Panc1 (cell line): Measurements from ENCODE around the gene NTRK3. TPM values are rescaled to one million over a fixed set of nuclear protein-coding genes. Genes with fewer than 3 reads are reported as not detected.
"Not testable (repeated sequence)": the region's sequence is repeated elsewhere in the genome, so short reads cannot be mapped to it uniquely, and the experiment has no call there.

Experiments
- ATAC-seq: fragments of 200-7000 bp; cut with Tn5 transposase; 2 replicates; pipeline ENCODE4 v1.9.1; 2020; ENCODE audit warnings: mild to moderate bottlenecking, moderate library complexity
- BruUV-seq: library from RNA; stranded (reverse); fragments of 400-500 nt; replicated peaks from 2 replicates; lab custom pipeline; 2021; lab: Mats Ljungman, UMichigan
- CTCF ChIA-PET: fragments of 300-600 bp; sonication (Branson Sonifier 250); formaldehyde crosslinking; loops from one replicate; lab custom pipeline; 2022; ENCODE audit warnings: antibody characterized with exemption; lab: Charles Lee
- POLR2A ChIA-PET: fragments of 300-600 bp; sonication (Branson Sonifier 250); formaldehyde crosslinking; loops from one replicate; lab custom pipeline; 2022; ENCODE audit warnings: antibody characterized with exemption; lab: Charles Lee
- DNase-seq: peaks from one replicate; pipeline ENCODE4 v3.0.0-alpha.2; 2010; ENCODE audit warnings: low read depth, low spot score
- H3K27ac ChIP-seq: 2 replicates; pipeline ENCODE4 v1.5.1; 2011; ENCODE audit warnings: mild to moderate bottlenecking, low read length, inconsistent platforms
- H3K27me3 ChIP-seq: fragments of 200-500 bp; sonication (Bioruptor generic); 2 replicates; pipeline ENCODE4 v1.6.0; 2014; ENCODE audit warnings: low read length, inconsistent platforms; ENCODE audit not compliant: control insufficient read depth, insufficient read depth
- H3K36me3 ChIP-seq: fragments of 200-500 bp; sonication (Bioruptor generic); 2 replicates; pipeline ENCODE4 v1.5.1; 2014; ENCODE audit warnings: inconsistent platforms, mild to moderate bottlenecking, low read length, moderate library complexity; ENCODE audit not compliant: control insufficient read depth, insufficient read depth
- H3K4me1 ChIP-seq: 2 replicates; pipeline ENCODE4 v1.5.1; 2011; ENCODE audit warnings: inconsistent platforms, mild to moderate bottlenecking, low read length, moderate library complexity; ENCODE audit not compliant: control insufficient read depth, insufficient read depth
- H3K4me3 ChIP-seq, 2 experiments: 2 replicates each; pipeline ENCODE4 v1.5.1; 2011 to 2012; ENCODE audit warnings: low read depth in 2 of 2, low read length in 2 of 2, mild to moderate bottlenecking in 2 of 2, inconsistent platforms in 1 of 2, moderate library complexity in 1 of 2
- H3K9me3 ChIP-seq: fragments of 200-500 bp; sonication (Bioruptor generic); 2 replicates; pipeline ENCODE4 v1.5.1; 2014; ENCODE audit warnings: low read depth, mild to moderate bottlenecking, inconsistent platforms, low read length, moderate library complexity; ENCODE audit not compliant: control insufficient read depth, insufficient read depth
- CTCF ChIP-seq: fragments of 450-650 bp; IDR thresholded peaks from 2 replicates; pipeline ENCODE4 v1.5.1; 2017; ENCODE audit warnings: mild to moderate bottlenecking
- POLR2AphosphoS5 ChIP-seq: IDR thresholded peaks from 2 replicates; pipeline ENCODE4 v1.6.1; 2012; ENCODE audit warnings: mild to moderate bottlenecking, low read depth, low read length, moderate library complexity
- REST ChIP-seq, 2 experiments: IDR thresholded peaks; 2 replicates each; pipeline ENCODE4 v1.6.1; 2011 to 2012; ENCODE audit warnings: low read depth in 2 of 2, control low read depth in 1 of 2, low read length in 1 of 2, mild to moderate bottlenecking in 1 of 2, moderate library complexity in 1 of 2; ENCODE audit not compliant: insufficient read depth in 1 of 2
- SIN3A ChIP-seq: IDR thresholded peaks from 2 replicates; pipeline ENCODE4 v1.6.1; 2012; ENCODE audit warnings: low read depth, mild to moderate bottlenecking, low read length, moderate library complexity, borderline replicate concordance; ENCODE audit not compliant: insufficient read depth
- TCF7L2 ChIP-seq: IDR thresholded peaks from 2 replicates; pipeline ENCODE4 v1.6.1; 2011; ENCODE audit warnings: mild to moderate bottlenecking, low read depth, low read length, inconsistent platforms
- in situ Hi-C: cut with HindIII; loops from 2 replicates; pipeline ENCODE4 v1.10.0; 2016; ENCODE audit warnings: low sequenced_read_pairs, low pct_unique_long_range_greater_than_20kb
- intact Hi-C: fragments of 100-400 bp; cut with micrococcal nuclease; formaldehyde crosslinking; loops from one replicate; pipeline ENCODE4 v1.10.0; 2022; ENCODE audit not compliant: unreplicated experiment
- total RNA-seq: library from RNA; stranded (reverse); gene quantifications from one replicate; pipeline ENCODE4 v1.2.1, GENCODE V29; 2021; ENCODE audit not compliant: unreplicated experiment

The NTRK3 gene
- total RNA-seq, 1 experiment from 2014 or later = not detected

GRCh38 chr15:88072598-88073390 is 183.7 kb downstream of the NTRK3 start:
- no peaks in the 10 kb centered on the region for H3K4me1 ChIP-seq
- H3K4me3 ChIP-seq = no peak overlapping the region
- H3K27me3 ChIP-seq = no peaks in the 10 kb centered on the region; the same call in 1 of the 2 replicates
- no peak for DNase-seq
- no peak for ATAC-seq
- no peak overlapping the region for H3K27ac ChIP-seq
- in situ Hi-C loops (no loop called here), intact Hi-C loops (no loop called here)
- BruUV-seq = no TSS peak
- POLR2A ChIA-PET = no interaction called here
- TF ChIP-seq SIN3A = no peak
- CTCF ChIA-PET = no interaction called here
- no peaks in the 10 kb centered on the region for H3K36me3 ChIP-seq
- no peaks in the 10 kb centered on the region for H3K9me3 ChIP-seq

- H3K27me3 ChIP-seq, H3K9me3 ChIP-seq, in situ Hi-C loops, H3K4me1 ChIP-seq, intact Hi-C loops, H3K36me3 ChIP-seq, ATAC-seq, DNase-seq, H3K4me3 ChIP-seq, BruUV-seq, CTCF ChIA-PET, H3K27ac ChIP-seq: not testable (repeated sequence)
- POLR2A ChIA-PET = interaction anchor here (0.6 kb wide), 1 partner anchor 700 kb away, joined by 3 read pairs; no protein-coding TSS in a partner anchor
These were observed 184.4 kb downstream of the NTRK3 start for GRCh38 chr15:88072133-88072532.

GRCh38 chr15:88071141-88071540 is 185.4 kb downstream of the NTRK3 start:
- intact Hi-C loops = no loop called here
- no peak for ATAC-seq
- Histone ChIP-seq H3K4me3 (no peak overlapping the region), H3K36me3 (no peaks in the 10 kb centered on the region), H3K4me1 (no peaks in the 10 kb centered on the region), H3K27me3 (no peaks in the 10 kb centered on the region; the same call in 1 of the 2 replicates), H3K27ac (no peak overlapping the region), H3K9me3 (no peaks in the 10 kb centered on the region)
- POLR2A ChIA-PET = interaction anchor here (0.6 kb wide), 1 partner anchor 701 kb away, joined by 3 read pairs; no protein-coding TSS in a partner anchor
- DNase-seq = no peak
- no TSS peak for BruUV-seq
- TF ChIP-seq SIN3A (no peak), POLR2AphosphoS5 (no peak), CTCF (no peak), TCF7L2 (no peak), REST (IDR thresholded peaks at IDR 0.05; ENCODE audit: insufficient read depth in 1 of 2, low read depth in 2 of 2, low read length in 1 of 2) (no peak)
- in situ Hi-C loops = no loop called here
- CTCF ChIA-PET = no interaction called here
